Upper lobe of left lung (tissue), 4 donors: ENCODE measurements around the gene FRMD5.

Experiments
- POLR2A ChIP-seq, 4 donors: fragments of 450-650 bp; IDR thresholded peaks; one replicate each; pipeline ENCODE4 v1.5.1; 2016 to 2017; ENCODE audit warnings: antibody characterized with exemption in 4 of 4, mild to moderate bottlenecking in 2 of 4
- TF ChIP-seq, protein P1 (sequence below), 6 experiments: fragments of 450-650 bp in 4 of 6; fragments of 200-600 bp in 2 of 6; sonication (generic) in 2 of 6; IDR thresholded peaks; one replicate each; pipeline ENCODE4 v1.5.1; 2016 to 2019; ENCODE audit warnings: antibody characterized with exemption in 6 of 6

- TF ChIP-seq, protein P1, sequence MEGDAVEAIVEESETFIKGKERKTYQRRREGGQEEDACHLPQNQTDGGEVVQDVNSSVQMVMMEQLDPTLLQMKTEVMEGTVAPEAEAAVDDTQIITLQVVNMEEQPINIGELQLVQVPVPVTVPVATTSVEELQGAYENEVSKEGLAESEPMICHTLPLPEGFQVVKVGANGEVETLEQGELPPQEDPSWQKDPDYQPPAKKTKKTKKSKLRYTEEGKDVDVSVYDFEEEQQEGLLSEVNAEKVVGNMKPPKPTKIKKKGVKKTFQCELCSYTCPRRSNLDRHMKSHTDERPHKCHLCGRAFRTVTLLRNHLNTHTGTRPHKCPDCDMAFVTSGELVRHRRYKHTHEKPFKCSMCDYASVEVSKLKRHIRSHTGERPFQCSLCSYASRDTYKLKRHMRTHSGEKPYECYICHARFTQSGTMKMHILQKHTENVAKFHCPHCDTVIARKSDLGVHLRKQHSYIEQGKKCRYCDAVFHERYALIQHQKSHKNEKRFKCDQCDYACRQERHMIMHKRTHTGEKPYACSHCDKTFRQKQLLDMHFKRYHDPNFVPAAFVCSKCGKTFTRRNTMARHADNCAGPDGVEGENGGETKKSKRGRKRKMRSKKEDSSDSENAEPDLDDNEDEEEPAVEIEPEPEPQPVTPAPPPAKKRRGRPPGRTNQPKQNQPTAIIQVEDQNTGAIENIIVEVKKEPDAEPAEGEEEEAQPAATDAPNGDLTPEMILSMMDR (IDR thresholded peaks at IDR 0.05), result no peak
- no peak for TF ChIP-seq POLR2A (IDR thresholded peaks at IDR 0.05)
These were observed 326.7 kb downstream of the FRMD5 start for GRCh38 chr15:43868406-43868805.
